Activated CD4-positive, alpha-beta memory T cell treated with anti-CD3 and anti-CD28 coated beads, Interleukin-2, amount 10 ng/mL, durations not matched to agents 7 days and 5 days (primary cell): ENCODE measurements around the gene HDAC7. TPM values are rescaled to one million over a fixed set of nuclear protein-coding genes. Genes with fewer than 3 reads are reported as not detected.

ENCODE experiments used
- CTCF ChIA-PET: fragments of 350-600 bp; sonication (Branson Sonifier 250); formaldehyde crosslinking; loops from one replicate; lab custom pipeline; 2021; ENCODE audit warnings: antibody characterized with exemption, inconsistent platforms; lab: Charles Lee
- POLR2A ChIA-PET: fragments of 350-600 bp; sonication (Branson Sonifier 250); formaldehyde crosslinking; loops from one replicate; lab custom pipeline; 2021; ENCODE audit warnings: antibody characterized with exemption; lab: Charles Lee
- DNase-seq: peaks from one replicate; pipeline ENCODE4 v3.0.0-alpha.2; 2020
- H3K27ac Mint-ChIP-seq: one replicate; pipeline ENCODE4 v1.8.0; 2021; ENCODE audit warnings: mild to moderate bottlenecking, mixed read lengths
- H3K27me3 Mint-ChIP-seq: one replicate; pipeline ENCODE4 v1.8.0; 2021; ENCODE audit warnings: mixed read lengths
- H3K36me3 Mint-ChIP-seq: one replicate; pipeline ENCODE4 v1.8.0; 2021; ENCODE audit warnings: low read depth, mixed read lengths
- H3K4me1 Mint-ChIP-seq: one replicate; pipeline ENCODE4 v1.8.0; 2021; ENCODE audit warnings: mixed read lengths
- H3K4me3 Mint-ChIP-seq: one replicate; pipeline ENCODE4 v1.8.0; 2021; ENCODE audit warnings: mild to moderate bottlenecking, mixed read lengths
- H3K9me3 Mint-ChIP-seq: one replicate; pipeline ENCODE4 v1.8.0; 2021; ENCODE audit warnings: mixed read lengths
- total RNA-seq, 2 experiments: library from RNA; stranded (reverse); gene quantifications; one replicate each; pipeline ENCODE4 v1.2.3, GENCODE V29; 2021

Gene HDAC7
- total RNA-seq, 2 experiments from 2014 or later: 315 to 328 TPM

GRCh38 chr12:47799357-47799955 lies 20.2 kb downstream of the HDAC7 start:
- Mint-ChIP-seq H3K27me3 (no peaks in the 10 kb centered on the region), H3K36me3 (peaks cover 66% of the 10 kb centered on the region), H3K4me1 (peaks cover 49% of the 10 kb centered on the region), H3K9me3 (no peaks in the 10 kb centered on the region), H3K27ac (peak overlapping the region; percentile 62), H3K4me3 (no peak overlapping the region)
- ChIA-PET CTCF (interaction anchor here (30.7 kb wide), 1 partner anchor 35 kb away, joined by 578 read pairs; no protein-coding TSS in a partner anchor), POLR2A (interaction anchor here (0.7 to 37.8 kb wide), 7 partner anchors 9 to 34 kb away, joined by 3 to 1018 read pairs (median 17); partner anchors contain the start of gene HDAC7)
- no peak for DNase-seq

- Mint-ChIP-seq H3K27ac (no peak overlapping the region), H3K36me3 (peaks cover 66% of the 10 kb centered on the region), H3K4me3 (no peak overlapping the region), H3K27me3 (no peaks in the 10 kb centered on the region), H3K4me1 (peaks cover 39% of the 10 kb centered on the region), H3K9me3 (no peaks in the 10 kb centered on the region)
- DNase-seq: no peak
- ChIA-PET POLR2A (interaction anchor here (0.8 to 37.8 kb wide), 6 partner anchors 10 to 35 kb away, joined by 3 to 1018 read pairs (median 4); no protein-coding TSS in a partner anchor), CTCF (interaction anchor here (0.8 to 30.7 kb wide), 2 partner anchors 9 to 36 kb away, joined by 3 to 578 read pairs; no protein-coding TSS in a partner anchor)
Observed at GRCh38 chr12:47798382-47798948, 21.2 kb downstream of the HDAC7 start.

GRCh38 chr12:47797441-47797840 lies 22.3 kb downstream of the HDAC7 start:
- peaks cover 64% of the 10 kb centered on the region for H3K36me3 Mint-ChIP-seq

GRCh38 chr12:47795814-47796411 lies 23.8 kb downstream of the HDAC7 start:
- DNase-seq: no peak
- ChIA-PET CTCF (interaction anchor here (0.7 to 30.7 kb wide), 2 partner anchors 21 to 38 kb away, joined by 4 to 578 read pairs; no protein-coding TSS in a partner anchor), POLR2A (interaction anchor here (1.3 to 37.8 kb wide), 2 partner anchors 12 to 37 kb away, joined by 3 to 1018 read pairs; no protein-coding TSS in a partner anchor)
- Mint-ChIP-seq H3K27ac (no peak overlapping the region), H3K4me3 (no peak overlapping the region), H3K9me3 (no peaks in the 10 kb centered on the region), H3K36me3 (peaks cover 65% of the 10 kb centered on the region), H3K27me3 (no peaks in the 10 kb centered on the region), H3K4me1 (peaks cover 19% of the 10 kb centered on the region)

More at GRCh38 chr12:47797441-47797840, 22.3 kb downstream of the HDAC7 start:
- Mint-ChIP-seq H3K4me1 (peaks cover 31% of the 10 kb centered on the region), H3K9me3 (no peaks in the 10 kb centered on the region), H3K27ac (peak overlapping the region; percentile 49), H3K4me3 (no peak overlapping the region), H3K27me3 (no peaks in the 10 kb centered on the region)
- peak; percentile 46 for DNase-seq
- POLR2A ChIA-PET: interaction anchor here (1.2 to 37.8 kb wide), 3 partner anchors 11 to 36 kb away, joined by 3 to 1018 read pairs (median 17); no protein-coding TSS in a partner anchor
- CTCF ChIA-PET: interaction anchor here (0.7 to 30.7 kb wide), 6 partner anchors 9 to 37 kb away, joined by 3 to 578 read pairs (median 4); partner anchors contain the start of gene HDAC7

GRCh38 chr12:47795121-47795813 lies 24.4 kb downstream of the HDAC7 start:
- ChIA-PET POLR2A (interaction anchor here (1.2 to 37.8 kb wide), 3 partner anchors 12 to 38 kb away, joined by 3 to 1018 read pairs (median 5); no protein-coding TSS in a partner anchor), CTCF (interaction anchor here (1.0 to 30.7 kb wide), 2 partner anchors 12 to 39 kb away, joined by 5 to 578 read pairs; no protein-coding TSS in a partner anchor)
- Mint-ChIP-seq H3K27ac (no peak overlapping the region), H3K9me3 (no peaks in the 10 kb centered on the region), H3K4me3 (no peak overlapping the region), H3K27me3 (no peaks in the 10 kb centered on the region), H3K4me1 (peaks cover 20% of the 10 kb centered on the region), H3K36me3 (peaks cover 67% of the 10 kb centered on the region)
- DNase-seq: no peak

- Mint-ChIP-seq H3K4me1 (peaks cover 20% of the 10 kb centered on the region), H3K27ac (peak overlapping the region; percentile 35), H3K27me3 (no peaks in the 10 kb centered on the region), H3K4me3 (no peak overlapping the region), H3K9me3 (no peaks in the 10 kb centered on the region), H3K36me3 (peaks cover 68% of the 10 kb centered on the region)
- ChIA-PET CTCF (interaction anchor here (1.0 to 30.7 kb wide), 2 partner anchors 13 to 39 kb away, joined by 5 to 578 read pairs; no protein-coding TSS in a partner anchor), POLR2A (interaction anchor here (1.2 to 37.8 kb wide), 2 partner anchors 13 to 39 kb away, joined by 5 to 1018 read pairs; no protein-coding TSS in a partner anchor)
- DNase-seq: no peak
Observed at GRCh38 chr12:47794679-47795078, 25.0 kb downstream of the HDAC7 start.

GRCh38 chr12:47793015-47793681 lies 26.6 kb downstream of the HDAC7 start:
- H3K4me3 Mint-ChIP-seq: no peak overlapping the region
- DNase-seq: no peak
- H3K4me1 Mint-ChIP-seq: peaks cover 20% of the 10 kb centered on the region
- ChIA-PET POLR2A (interaction anchor here (1.1 to 37.8 kb wide), 6 partner anchors 8 to 40 kb away, joined by 3 to 1018 read pairs (median 6); no protein-coding TSS in a partner anchor), CTCF (interaction anchor here (1.0 to 30.7 kb wide), 6 partner anchors 18 to 50 kb away, joined by 3 to 578 read pairs (median 4); no protein-coding TSS in a partner anchor)
- H3K27ac Mint-ChIP-seq: no peak overlapping the region
- H3K36me3 Mint-ChIP-seq: peaks cover 74% of the 10 kb centered on the region
- no peaks in the 10 kb centered on the region for H3K27me3 Mint-ChIP-seq
- H3K9me3 Mint-ChIP-seq: no peaks in the 10 kb centered on the region

GRCh38 chr12:47791874-47792273 lies 27.8 kb downstream of the HDAC7 start:
- Mint-ChIP-seq H3K27me3 (no peaks in the 10 kb centered on the region), H3K9me3 (no peaks in the 10 kb centered on the region), H3K27ac (no peak overlapping the region), H3K36me3 (peaks cover 76% of the 10 kb centered on the region), H3K4me1 (peaks cover 14% of the 10 kb centered on the region), H3K4me3 (no peak overlapping the region)
- CTCF ChIA-PET: interaction anchor here (1.3 to 30.7 kb wide), 3 partner anchors 42 to 77 kb away, joined by 4 to 578 read pairs (median 4); no protein-coding TSS in a partner anchor
- DNase-seq: no peak
- POLR2A ChIA-PET: interaction anchor here (1.5 to 37.8 kb wide), 5 partner anchors 10 to 41 kb away, joined by 3 to 1018 read pairs (median 8); partner anchors contain the start of gene SLC48A1

GRCh38 chr12:47791351-47791746 lies 28.4 kb downstream of the HDAC7 start:
- CTCF ChIA-PET: interaction anchor here (1.2 to 30.7 kb wide), 4 partner anchors 17 to 76 kb away, joined by 3 to 578 read pairs (median 5); no protein-coding TSS in a partner anchor
- Mint-ChIP-seq H3K36me3 (peaks cover 82% of the 10 kb centered on the region), H3K27ac (no peak overlapping the region)

GRCh38 chr12:47790676-47791350 lies 28.9 kb downstream of the HDAC7 start:
- H3K4me3 Mint-ChIP-seq: no peak overlapping the region
- no peak for DNase-seq
- no peaks in the 10 kb centered on the region for H3K9me3 Mint-ChIP-seq
- peak overlapping the region; percentile 21 for H3K27ac Mint-ChIP-seq
- H3K36me3 Mint-ChIP-seq: peaks cover 87% of the 10 kb centered on the region
- no peaks in the 10 kb centered on the region for H3K27me3 Mint-ChIP-seq
- H3K4me1 Mint-ChIP-seq: peaks cover 14% of the 10 kb centered on the region
- ChIA-PET POLR2A (interaction anchor here (0.9 to 37.8 kb wide), 7 partner anchors 9 to 49 kb away, joined by 3 to 1018 read pairs (median 4); partner anchors contain the start of gene SLC48A1), CTCF (interaction anchor here (1.1 to 30.7 kb wide), 5 partner anchors 14 to 48 kb away, joined by 3 to 578 read pairs (median 4); no protein-coding TSS in a partner anchor)

More at GRCh38 chr12:47791351-47791746, 28.4 kb downstream of the HDAC7 start:
- Mint-ChIP-seq H3K27me3 (no peaks in the 10 kb centered on the region), H3K4me3 (no peak overlapping the region), H3K4me1 (peaks cover 14% of the 10 kb centered on the region), H3K9me3 (no peaks in the 10 kb centered on the region)
- POLR2A ChIA-PET: interaction anchor here (1.1 to 37.8 kb wide), 5 partner anchors 10 to 42 kb away, joined by 3 to 1018 read pairs (median 8); partner anchors contain the start of gene SLC48A1
- no peak for DNase-seq
